Parietal lobe (tissue), 1 donor: ENCODE measurements around the gene BPIFB2. TPM values are rescaled to one million over a fixed set of nuclear protein-coding genes. Genes with fewer than 3 reads are reported as not detected.

Experiments
- total RNA-seq: library from RNA; depleted of rRNA; stranded (reverse); fragments of >200 nt; gene quantifications from one replicate; pipeline ENCODE4 v1.2.3, GENCODE V29; 2014

The BPIFB2 gene
- total RNA-seq: not detected

GRCh38 chr20:33007376-33008335 is at the start of gene BPIFB2:
Gene BPIFB2 (plus strand): TSS chr20:33007704. CDS start chr20:33008575, 871 bp downstream.

GRCh38 chr20:33004141-33004751 is 3.3 kb upstream of the BPIFB2 start, which contains the start of gene SUN5:
Gene SUN5 (minus strand): TSS chr20:33004433. CDS start chr20:33004340, 93 bp downstream.

GRCh38 chr20:33031531-33031930 is 24.0 kb downstream of the BPIFB2 start, which contains the start of gene BPIFB6:
Gene BPIFB6 (plus strand): TSS chr20:33031648. CDS start chr20:33031648, 0 bp downstream.

GRCh38 chr20:33053291-33054106 is 46.0 kb downstream of the BPIFB2 start, which contains the start of gene BPIFB3:
Gene BPIFB3 (plus strand): TSS chr20:33053903. CDS start chr20:33055436, 1,533 bp downstream.

Other genes with a start within 250 kb of the BPIFB2 start
- 11.9 TPM for gene DNMT3B, start 245.3 kb upstream of the BPIFB2 start, total RNA-seq
- 107 TPM for gene MAPRE1, start 187.8 kb upstream of the BPIFB2 start, total RNA-seq
- not detected for gene EFCAB8, start 148.8 kb upstream of the BPIFB2 start, total RNA-seq
- not detected for gene SUN5, start 3.3 kb upstream of the BPIFB2 start, total RNA-seq
- gene BPIFB6, start 23.9 kb downstream of the BPIFB2 start, total RNA-seq: not detected
- not detected for gene BPIFB3, start 46.2 kb downstream of the BPIFB2 start, total RNA-seq
- not detected for gene BPIFB4, start 71.9 kb downstream of the BPIFB2 start, total RNA-seq
- not detected for gene BPIFA2, start 160.5 kb downstream of the BPIFB2 start, total RNA-seq
- gene BPIFA3, start 209.6 kb downstream of the BPIFB2 start, total RNA-seq: not detected
- not detected for gene BPIFA1, start 228.3 kb downstream of the BPIFB2 start, total RNA-seq